Endothelial cell of umbilical vein (primary cell): ENCODE results near the gene LCN2. TPM values are rescaled to one million over a fixed set of nuclear protein-coding genes. Genes with fewer than 3 reads are reported as not detected.

Experiments used
- BruUV-seq: library from RNA; stranded (reverse); fragments of 400-500 nt; replicated peaks from 2 replicates; lab custom pipeline; 2021; lab: Mats Ljungman, UMichigan
- CTCF ChIA-PET: fragments of 300-600, 350-600 bp; sonication (Branson Sonifier 250); formaldehyde crosslinking; loops from one replicate; lab custom pipeline; 2021; ENCODE audit warnings: antibody characterized with exemption, inconsistent platforms; lab: Charles Lee
- POLR2A ChIA-PET: fragments of 300-600, 350-600 bp; sonication (Branson Sonifier 250); formaldehyde crosslinking; loops from one replicate; lab custom pipeline; 2021; ENCODE audit warnings: antibody characterized with exemption, inconsistent platforms; lab: Charles Lee
- DNase-seq: peaks from one replicate; pipeline ENCODE4 v3.0.0-alpha.2; 2011; ENCODE audit warnings: low read depth, low spot score
- FAIRE-seq: peaks from 2 replicates; lab custom pipeline; 2011; peaks lifted over from hg19 to GRCh38; lab: Jason Lieb, UNC
- H2AFZ ChIP-seq: 2 replicates; pipeline ENCODE4 v1.6.0; 2012; ENCODE audit warnings: low read depth, low read length, control low read depth, inconsistent platforms
- H3K27ac ChIP-seq: 2 replicates; pipeline ENCODE4 v1.5.1; 2011; ENCODE audit warnings: low read depth, mild to moderate bottlenecking, control low read depth, low read length, moderate library complexity; ENCODE audit not compliant: insufficient read depth
- H3K27me3 ChIP-seq, 2 experiments: 2 replicates each; pipeline versions ENCODE4 v1.6.0 to v1.6.1; 2011; ENCODE audit warnings: low read length in 2 of 2, mixed read lengths in 1 of 2; ENCODE audit not compliant: control insufficient read depth in 2 of 2, insufficient read depth in 2 of 2
- H3K36me3 ChIP-seq, 2 experiments: 2 replicates in 1 of 2; 3 replicates in 1 of 2; pipeline ENCODE4 v1.5.1; 2011; ENCODE audit warnings: low read length in 2 of 2, mild to moderate bottlenecking in 1 of 2, moderate library complexity in 1 of 2; ENCODE audit not compliant: control insufficient read depth in 2 of 2, insufficient read depth in 2 of 2; ENCODE audit errors: extremely low read depth in 1 of 2
- H3K4me1 ChIP-seq: 3 replicates; pipeline ENCODE4 v1.5.1; 2011; ENCODE audit warnings: mild to moderate bottlenecking, low read length; ENCODE audit not compliant: control insufficient read depth, insufficient read depth; ENCODE audit errors: extremely low read depth
- H3K4me2 ChIP-seq: 2 replicates; pipeline ENCODE4 v1.6.1; 2011; ENCODE audit warnings: low read length, control low read depth, mixed read lengths; ENCODE audit not compliant: insufficient read depth
- H3K4me3 ChIP-seq, 3 experiments: fragments of 200-600 bp in 1 of 3; sonication (generic), shearing (Covaris generic) in 1 of 3; replicated peaks in 1 of 3; 2 replicates each; pipeline ENCODE4 v1.5.1; 2011 to 2016; ENCODE audit warnings: control low read depth in 3 of 3, low read length in 3 of 3, mild to moderate bottlenecking in 2 of 3, inconsistent platforms in 1 of 3, low read depth in 1 of 3, moderate library complexity in 1 of 3; ENCODE audit not compliant: insufficient read depth in 1 of 3
- H3K79me2 ChIP-seq: 2 replicates; pipeline ENCODE4 v1.6.0; 2012; ENCODE audit warnings: low read length, inconsistent platforms; ENCODE audit not compliant: control insufficient read depth, insufficient read depth
- H3K9ac ChIP-seq: replicated peaks from 2 replicates; pipeline ENCODE3; 2011; ENCODE audit warnings: low read length, control low read depth; ENCODE audit not compliant: insufficient read depth; ENCODE audit errors: extremely low read depth
- H3K9me1 ChIP-seq: replicated peaks from 3 replicates; pipeline ENCODE4 v1.6.0; 2011; ENCODE audit warnings: mild to moderate bottlenecking, low read length; ENCODE audit not compliant: control insufficient read depth, insufficient read depth; ENCODE audit errors: extremely low read depth
- H3K9me3 ChIP-seq: replicated peaks from 2 replicates; pipeline ENCODE4 v1.5.1; 2012; ENCODE audit warnings: low read length, inconsistent platforms; ENCODE audit not compliant: control insufficient read depth, insufficient read depth
- H4K20me1 ChIP-seq: replicated peaks from 2 replicates; pipeline ENCODE3; 2011; ENCODE audit warnings: mild to moderate bottlenecking, low read length; ENCODE audit not compliant: control insufficient read depth, insufficient read depth; ENCODE audit errors: extremely low read depth
- CTCF ChIP-seq, 2 donors: IDR thresholded peaks; 1 replicate in 1 of 2; 2 replicates in 1 of 2; pipeline ENCODE4 v1.5.1; 2011; ENCODE audit warnings: low read length in 2 of 2, mild to moderate bottlenecking in 2 of 2, moderate library complexity in 2 of 2, control low read depth in 1 of 2, inconsistent platforms in 1 of 2, low read depth in 1 of 2; ENCODE audit not compliant: insufficient read depth in 1 of 2; ENCODE audit errors: extremely low read depth in 1 of 2
- EZH2 ChIP-seq: IDR thresholded peaks from 2 replicates; pipeline ENCODE4 v1.6.1; 2012; ENCODE audit warnings: borderline replicate concordance, low read depth, mild to moderate bottlenecking, moderate library complexity, low read length, inconsistent platforms; ENCODE audit not compliant: severe bottlenecking
- GATA2 ChIP-seq: IDR thresholded peaks from 2 replicates; pipeline ENCODE4 v1.7.0; 2011; ENCODE audit warnings: low read depth, mild to moderate bottlenecking, moderate library complexity, mixed read lengths, low read length; ENCODE audit not compliant: insufficient read length, insufficient read depth
- MAX ChIP-seq: IDR thresholded peaks from 2 replicates; pipeline ENCODE4 v1.6.1; 2011; ENCODE audit not compliant: insufficient read depth, insufficient read length
- POLR2A ChIP-seq: IDR thresholded peaks from 2 replicates; pipeline ENCODE4 v1.6.1; 2012; ENCODE audit warnings: low read depth, mild to moderate bottlenecking, control low read depth, low read length
- dilution Hi-C: fragments of 300-500 bp; cut with MboI; formaldehyde crosslinking; loops from one replicate; pipeline ENCODE4 v1.15.0; 2019; ENCODE audit warnings: low sequenced_read_pairs; ENCODE audit not compliant: extremely low pct_ligation_motif_present
- intact Hi-C: fragments of 100-400 bp; cut with micrococcal nuclease; formaldehyde crosslinking; loops from one replicate; pipeline ENCODE4 v1.10.0; 2022
- polyA plus RNA-seq, 4 experiments: library from polyadenylated mRNA; depleted of rRNA in 3 of 4; stranded (reverse) in 3 of 4; unstranded in 1 of 4; fragments of >200 nt; gene quantifications; 2 replicates each; pipeline versions ENCODE4 v1.2.1 to v1.2.3, GENCODE V29; 2011 to 2012; ENCODE audit warnings: missing spikeins in 1 of 4
- total RNA-seq: library from RNA; stranded (reverse); gene quantifications from 2 replicates; pipeline ENCODE4 v1.2.3, GENCODE V29; 2021

The LCN2 gene
- total and polyA plus RNA-seq, 2 donors (not counting 3 experiments of a cell fraction or from before 2014, with no cell fraction given): not detected

- intact Hi-C loops: no loop called here
- Histone ChIP-seq H3K9ac (no peak overlapping the region), H3K4me2 (no peak overlapping the region), H3K4me3 (no peak overlapping the region), H3K36me3 (no peaks in the 10 kb centered on the region), H3K79me2 (no peaks in the 10 kb centered on the region), H3K27ac (no peak overlapping the region), H4K20me1 (no peaks in the 10 kb centered on the region), H3K9me3 (no peaks in the 10 kb centered on the region), H3K4me1 (no peaks in the 10 kb centered on the region), H3K27me3 (no peaks in the 10 kb centered on the region), H2AFZ (no peak overlapping the region), H3K9me1 (no peaks in the 10 kb centered on the region)
- FAIRE-seq: no peak
- no peak for DNase-seq
- dilution Hi-C loops: no loop called here
- CTCF ChIA-PET: interaction anchor here (0.6 kb wide), 1 partner anchor 224 kb away, joined by 3 read pairs; no protein-coding TSS in a partner anchor
- POLR2A ChIA-PET: no interaction called here
- no TSS peak for BruUV-seq
- TF ChIP-seq MAX (no peak), GATA2 (no peak), CTCF (IDR thresholded peaks at IDR 0.05; ENCODE audit: extremely low read depth in 1 of 2, insufficient read depth in 1 of 2, low read depth in 1 of 2, low read length in 2 of 2) (no peak), EZH2 (no peak), POLR2A (no peak)
Observed at GRCh38 chr9:128143525-128144238, 5.6 kb upstream of the LCN2 start.
